HepG2 (cell line): ENCODE measurements around the gene USP30. TPM values are rescaled to one million over a fixed set of nuclear protein-coding genes. Genes with fewer than 3 reads are reported as not detected.

Source experiments
- ISL2 ChIP-seq: sonication (generic); formaldehyde crosslinking; IDR thresholded peaks from 2 replicates; pipeline ENCODE4 v1.5.0; 2020; ENCODE audit warnings: missing genetic modification reagents
- PTBP1 ChIP-seq: fragments of 200-400 bp; formaldehyde crosslinking; IDR thresholded peaks from 2 replicates; pipeline ENCODE4 v1.6.1; 2018; ENCODE audit warnings: low read length, low read depth; ENCODE audit not compliant: poor library complexity, severe bottlenecking
- REPIN1 ChIP-seq: sonication (generic); formaldehyde crosslinking; IDR thresholded peaks from 2 replicates; pipeline ENCODE4 v1.8.0; 2022; ENCODE audit warnings: missing genetic modification reagents, low read depth, mild to moderate bottlenecking, borderline replicate concordance
- SRSF4 ChIP-seq: fragments of 200-400 bp; formaldehyde crosslinking; IDR thresholded peaks from one replicate; pipeline ENCODE4 v1.6.1; 2018; ENCODE audit warnings: mild to moderate bottlenecking, low read depth, low read length, moderate library complexity; ENCODE audit not compliant: poor library complexity, severe bottlenecking
- ZBTB7B ChIP-seq: sonication (generic); formaldehyde crosslinking; IDR thresholded peaks from 2 replicates; pipeline ENCODE4 v1.4.0; 2020; ENCODE audit warnings: missing genetic modification reagents
- ZFP62 ChIP-seq: sonication (generic); formaldehyde crosslinking; IDR thresholded peaks from 2 replicates; pipeline ENCODE4 v1.4.0; 2020; ENCODE audit warnings: missing genetic modification reagents
- ZFP82 ChIP-seq: sonication (generic); formaldehyde crosslinking; IDR thresholded peaks from 2 replicates; pipeline ENCODE4 v1.5.1; 2020; ENCODE audit warnings: mild to moderate bottlenecking, missing genetic modification reagents, borderline replicate concordance
- ZNF101 ChIP-seq: sonication (generic); formaldehyde crosslinking; IDR thresholded peaks from 2 replicates; pipeline ENCODE4 v1.4.0; 2020; ENCODE audit warnings: mild to moderate bottlenecking, low read depth, missing genetic modification reagents, borderline replicate concordance
- ZNF207 ChIP-seq: fragments of 450-650 bp; IDR thresholded peaks from 2 replicates; pipeline ENCODE4 v1.6.1; 2016; ENCODE audit warnings: antibody characterized with exemption, borderline replicate concordance
- ZNF282 ChIP-seq: fragments of 450-650 bp; IDR thresholded peaks from 2 replicates; pipeline ENCODE4 v1.6.1; 2018; ENCODE audit not compliant: partially characterized antibody
- ZNF33B ChIP-seq: sonication (generic); formaldehyde crosslinking; IDR thresholded peaks from 2 replicates; pipeline ENCODE4 v1.5.1; 2020; ENCODE audit warnings: mild to moderate bottlenecking, missing genetic modification reagents
- ZNF34 ChIP-seq: sonication (generic); formaldehyde crosslinking; IDR thresholded peaks from 2 replicates; pipeline ENCODE4 v1.4.0; 2020; ENCODE audit warnings: mild to moderate bottlenecking, missing genetic modification reagents, borderline replicate concordance
- ZNF367 ChIP-seq: sonication (generic); formaldehyde crosslinking; IDR thresholded peaks from 2 replicates; pipeline ENCODE4 v1.4.0; 2020; ENCODE audit warnings: missing genetic modification reagents, borderline replicate concordance
- ZNF460 ChIP-seq: sonication (generic); formaldehyde crosslinking; IDR thresholded peaks from 2 replicates; pipeline ENCODE4 v1.5.1; 2020; ENCODE audit warnings: missing genetic modification reagents, mild to moderate bottlenecking, borderline replicate concordance
- ZNF598 ChIP-seq: sonication (generic); formaldehyde crosslinking; IDR thresholded peaks from 2 replicates; pipeline ENCODE4 v1.5.1; 2020; ENCODE audit warnings: mild to moderate bottlenecking, missing genetic modification reagents, borderline replicate concordance
- ZNF615 ChIP-seq: sonication (generic); formaldehyde crosslinking; IDR thresholded peaks from 2 replicates; pipeline ENCODE4 v1.5.0; 2020; ENCODE audit warnings: mild to moderate bottlenecking, missing genetic modification reagents, borderline replicate concordance
- polyA plus RNA-seq, 8 experiments: library from polyadenylated mRNA; depleted of rRNA in 3 of 8; stranded (reverse) in 7 of 8; unstranded in 1 of 8; fragments of >200 nt; fragmentation: Illumina TruSeq in 4 of 8; extraction: Trizol in 4 of 8; gene quantifications; 2 replicates each; pipeline versions ENCODE4 v1.2.1 to v1.2.3, GENCODE V29; 2011 to 2016; ENCODE audit warnings: low read depth in 4 of 8, missing spikeins in 1 of 8, mixed read lengths in 1 of 8; ENCODE audit not compliant: insufficient read depth in 1 of 8
- total RNA-seq, 5 experiments: library from RNA; depleted of rRNA; stranded (reverse); fragments of >200 nt; fragmentation: Illumina TruSeq; extraction: Trizol; gene quantifications; 2 replicates each; pipeline ENCODE4 v1.2.3, GENCODE V29; 2016; ENCODE audit warnings: low read depth in 1 of 5
- TF ChIP-seq, protein P1 (sequence below): sonication (generic); formaldehyde crosslinking; IDR thresholded peaks from 2 replicates; pipeline ENCODE4 v1.8.0; 2022; ENCODE audit warnings: missing genetic modification reagents, mild to moderate bottlenecking, inconsistent platforms, borderline replicate concordance
- TF ChIP-seq, protein P2 (sequence below): sonication (generic); formaldehyde crosslinking; IDR thresholded peaks from 2 replicates; pipeline ENCODE4 v1.4.0; 2020; ENCODE audit warnings: missing genetic modification reagents
- TF ChIP-seq, protein P3 (sequence below): fragments of 450-650 bp; IDR thresholded peaks from 2 replicates; pipeline ENCODE4 v1.6.1; 2017; ENCODE audit warnings: mild to moderate bottlenecking
- TF ChIP-seq, protein P4 (sequence below): IDR thresholded peaks from 2 replicates; pipeline ENCODE4 v1.6.1; 2016
- TF ChIP-seq, protein P5 (sequence below): sonication (generic); formaldehyde crosslinking; IDR thresholded peaks from 2 replicates; pipeline ENCODE4 v1.5.1; 2020; ENCODE audit warnings: missing genetic modification reagents, mild to moderate bottlenecking, borderline replicate concordance

USP30 gene
- total and polyA plus RNA-seq, 2 of the 13 experiments (the other 11 are each of a cell fraction or from before 2014, with no cell fraction given): 11.2 to 20.8 TPM

DNA sequence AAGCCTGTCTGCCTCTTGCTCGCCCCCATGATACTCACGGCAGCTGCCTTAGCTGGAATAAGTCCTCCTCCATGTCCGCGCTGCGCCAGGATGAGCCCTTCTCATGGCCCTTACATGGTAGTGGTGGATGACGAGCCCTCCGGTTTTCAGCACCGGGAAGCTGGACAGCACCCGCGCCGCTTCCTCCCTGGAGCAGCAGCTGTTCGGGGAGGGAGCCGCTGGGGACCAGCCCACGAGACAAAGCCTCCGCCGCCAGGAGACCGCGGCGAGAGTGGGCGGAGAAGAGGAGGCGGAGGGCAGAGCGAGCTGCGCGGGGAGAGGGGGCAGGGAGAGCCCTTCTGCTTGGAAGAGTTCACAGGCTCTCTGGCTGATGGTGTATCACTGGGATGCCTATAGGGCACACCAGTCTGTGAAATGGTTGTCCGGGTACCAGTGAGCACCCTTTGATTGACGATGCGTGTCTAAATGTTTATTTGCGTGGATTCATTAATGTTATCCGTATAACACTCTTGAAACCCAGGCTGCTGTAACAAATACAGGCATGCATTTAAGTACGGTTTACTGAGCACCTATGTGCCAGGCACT, 31.5 kb upstream of the USP30 start, which contains the start of gene SVOP (continued):
- TF ChIP-seq, protein P1, sequence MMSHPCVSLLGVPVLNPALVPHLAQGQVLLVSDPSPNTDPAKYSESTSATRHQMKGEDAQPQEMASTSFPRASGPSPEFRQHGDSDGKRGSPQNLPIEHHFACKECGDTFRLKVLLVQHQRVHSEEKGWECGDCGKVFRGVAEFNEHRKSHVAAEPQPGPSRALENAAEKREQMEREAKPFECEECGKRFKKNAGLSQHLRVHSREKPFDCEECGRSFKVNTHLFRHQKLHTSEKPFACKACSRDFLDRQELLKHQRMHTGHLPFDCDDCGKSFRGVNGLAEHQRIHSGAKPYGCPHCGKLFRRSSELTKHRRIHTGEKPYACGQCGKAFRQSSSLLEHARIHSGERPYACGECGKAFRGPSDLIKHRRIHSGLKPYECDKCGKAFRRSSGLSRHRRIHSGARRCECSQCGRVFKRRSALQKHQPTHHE (CRISPR knock-in tag): no peak
- TF ChIP-seq ZNF282: no peak
- no peak for TF ChIP-seq ZNF460
- TF ChIP-seq, protein P2, sequence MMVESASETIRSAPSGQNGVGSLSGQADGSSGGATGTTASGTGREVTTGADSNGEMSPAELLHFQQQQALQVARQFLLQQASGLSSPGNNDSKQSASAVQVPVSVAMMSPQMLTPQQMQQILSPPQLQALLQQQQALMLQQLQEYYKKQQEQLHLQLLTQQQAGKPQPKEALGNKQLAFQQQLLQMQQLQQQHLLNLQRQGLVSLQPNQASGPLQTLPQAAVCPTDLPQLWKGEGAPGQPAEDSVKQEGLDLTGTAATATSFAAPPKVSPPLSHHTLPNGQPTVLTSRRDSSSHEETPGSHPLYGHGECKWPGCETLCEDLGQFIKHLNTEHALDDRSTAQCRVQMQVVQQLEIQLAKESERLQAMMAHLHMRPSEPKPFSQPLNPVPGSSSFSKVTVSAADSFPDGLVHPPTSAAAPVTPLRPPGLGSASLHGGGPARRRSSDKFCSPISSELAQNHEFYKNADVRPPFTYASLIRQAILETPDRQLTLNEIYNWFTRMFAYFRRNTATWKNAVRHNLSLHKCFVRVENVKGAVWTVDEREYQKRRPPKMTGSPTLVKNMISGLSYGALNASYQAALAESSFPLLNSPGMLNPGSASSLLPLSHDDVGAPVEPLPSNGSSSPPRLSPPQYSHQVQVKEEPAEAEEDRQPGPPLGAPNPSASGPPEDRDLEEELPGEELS: peak; percentile 25; the same call in 1 of the 2 replicates
- TF ChIP-seq ZNF34 (CRISPR knock-in tag): no peak
- TF ChIP-seq, protein P3, sequence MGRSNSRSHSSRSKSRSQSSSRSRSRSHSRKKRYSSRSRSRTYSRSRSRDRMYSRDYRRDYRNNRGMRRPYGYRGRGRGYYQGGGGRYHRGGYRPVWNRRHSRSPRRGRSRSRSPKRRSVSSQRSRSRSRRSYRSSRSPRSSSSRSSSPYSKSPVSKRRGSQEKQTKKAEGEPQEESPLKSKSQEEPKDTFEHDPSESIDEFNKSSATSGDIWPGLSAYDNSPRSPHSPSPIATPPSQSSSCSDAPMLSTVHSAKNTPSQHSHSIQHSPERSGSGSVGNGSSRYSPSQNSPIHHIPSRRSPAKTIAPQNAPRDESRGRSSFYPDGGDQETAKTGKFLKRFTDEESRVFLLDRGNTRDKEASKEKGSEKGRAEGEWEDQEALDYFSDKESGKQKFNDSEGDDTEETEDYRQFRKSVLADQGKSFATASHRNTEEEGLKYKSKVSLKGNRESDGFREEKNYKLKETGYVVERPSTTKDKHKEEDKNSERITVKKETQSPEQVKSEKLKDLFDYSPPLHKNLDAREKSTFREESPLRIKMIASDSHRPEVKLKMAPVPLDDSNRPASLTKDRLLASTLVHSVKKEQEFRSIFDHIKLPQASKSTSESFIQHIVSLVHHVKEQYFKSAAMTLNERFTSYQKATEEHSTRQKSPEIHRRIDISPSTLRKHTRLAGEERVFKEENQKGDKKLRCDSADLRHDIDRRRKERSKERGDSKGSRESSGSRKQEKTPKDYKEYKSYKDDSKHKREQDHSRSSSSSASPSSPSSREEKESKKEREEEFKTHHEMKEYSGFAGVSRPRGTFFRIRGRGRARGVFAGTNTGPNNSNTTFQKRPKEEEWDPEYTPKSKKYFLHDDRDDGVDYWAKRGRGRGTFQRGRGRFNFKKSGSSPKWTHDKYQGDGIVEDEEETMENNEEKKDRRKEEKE: no peak
- TF ChIP-seq, protein P4, sequence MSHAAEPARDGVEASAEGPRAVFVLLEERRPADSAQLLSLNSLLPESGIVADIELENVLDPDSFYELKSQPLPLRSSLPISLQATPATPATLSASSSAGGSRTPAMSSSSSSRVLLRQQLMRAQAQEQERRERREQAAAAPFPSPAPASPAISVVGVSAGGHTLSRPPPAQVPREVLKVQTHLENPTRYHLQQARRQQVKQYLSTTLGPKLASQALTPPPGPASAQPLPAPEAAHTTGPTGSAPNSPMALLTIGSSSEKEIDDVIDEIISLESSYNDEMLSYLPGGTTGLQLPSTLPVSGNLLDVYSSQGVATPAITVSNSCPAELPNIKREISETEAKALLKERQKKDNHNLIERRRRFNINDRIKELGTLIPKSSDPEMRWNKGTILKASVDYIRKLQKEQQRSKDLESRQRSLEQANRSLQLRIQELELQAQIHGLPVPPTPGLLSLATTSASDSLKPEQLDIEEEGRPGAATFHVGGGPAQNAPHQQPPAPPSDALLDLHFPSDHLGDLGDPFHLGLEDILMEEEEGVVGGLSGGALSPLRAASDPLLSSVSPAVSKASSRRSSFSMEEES (CRISPR knock-in tag): peak; percentile 88
- TF ChIP-seq ZNF367 (CRISPR knock-in tag): peak; percentile 86; the same call in 1 of the 2 replicates
- no peak for TF ChIP-seq ZNF101 (CRISPR knock-in tag)
- peak; percentile 90 for TF ChIP-seq REPIN1
- TF ChIP-seq ZNF615 (CRISPR knock-in tag): peak; percentile 83; the same call in 1 of the 2 replicates
- TF ChIP-seq ZNF598 (CRISPR knock-in tag): no peak
- TF ChIP-seq ZFP82 (CRISPR knock-in tag): peak; percentile 58; the same call in 1 of the 2 replicates
- TF ChIP-seq, protein P5, sequence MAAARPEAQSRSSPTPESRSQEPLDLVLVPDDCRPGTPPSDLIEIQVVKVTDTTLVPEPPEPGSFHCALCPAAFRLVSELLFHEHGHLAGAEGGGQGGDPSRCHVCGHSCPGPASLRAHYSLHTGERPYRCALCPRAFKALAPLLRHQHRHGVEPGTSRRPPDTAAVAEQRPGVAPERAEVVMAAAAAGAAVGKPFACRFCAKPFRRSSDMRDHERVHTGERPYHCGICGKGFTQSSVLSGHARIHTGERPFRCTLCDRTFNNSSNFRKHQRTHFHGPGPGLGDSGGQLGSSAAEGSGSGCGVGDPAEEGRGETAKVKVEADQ (CRISPR knock-in tag): no peak
- peak; percentile 59 for TF ChIP-seq PTBP1
- peak; percentile 72 for TF ChIP-seq ISL2 (CRISPR knock-in tag)
- 0 out of 2 replicates have a peak, but pooled peaks have one; percentile 47 for TF ChIP-seq ZNF33B
- no peak for TF ChIP-seq ZFP62 (CRISPR knock-in tag)
- TF ChIP-seq ZBTB7B (CRISPR knock-in tag): peak; percentile 47; the same call in 1 of the 2 replicates
- TF ChIP-seq ZNF207: no peak
- no peak for TF ChIP-seq SRSF4
